ENCODE measurements around the gene CCDC8. TPM values are rescaled to one million over a fixed set of nuclear protein-coding genes. Genes with fewer than 3 reads are reported as not detected.
"Not testable (repeated sequence)": the region's sequence is repeated elsewhere in the genome, so short reads cannot be mapped to it uniquely, and the experiment has no call there.

CCDC8 gene
- total and polyA plus RNA-seq, 12 donors = 6.3 to 74.0 (median 34.4) TPM

- no peak overlapping the region for H3K27ac ChIP-seq
- H3K9me3 ChIP-seq (replicated peaks in 1 of 3) = no peaks in the 10 kb centered on the region
- H3K27me3 ChIP-seq = no peaks in the 10 kb centered on the region
- intact Hi-C loops (cut with DNase I) = loop anchor here in 1 of 2 donors (10.0 kb wide), 1 partner anchor 92 kb away; no protein-coding TSS in a partner anchor
- peaks cover 0 to 51% of the 10 kb centered on the region in 2 donors for H3K36me3 ChIP-seq (replicated peaks in 1 of 2)
- DNase-seq = peak in 4 of 7 donors; percentile 13 to 48 (median 20)
- H3K4me3 ChIP-seq = no peak overlapping the region
- WGBS, 4 donors = 93 to 95% (median 94%) methylated on average over 18 to 20 of the region's 20 CpGs
- peaks cover 12 to 52% of the 10 kb centered on the region in 2 donors for H3K4me1 ChIP-seq (replicated peaks in 1 of 2)
- TF ChIP-seq POLR2A (IDR thresholded peaks at IDR 0.05) = no peak
- TF ChIP-seq, protein P1, sequence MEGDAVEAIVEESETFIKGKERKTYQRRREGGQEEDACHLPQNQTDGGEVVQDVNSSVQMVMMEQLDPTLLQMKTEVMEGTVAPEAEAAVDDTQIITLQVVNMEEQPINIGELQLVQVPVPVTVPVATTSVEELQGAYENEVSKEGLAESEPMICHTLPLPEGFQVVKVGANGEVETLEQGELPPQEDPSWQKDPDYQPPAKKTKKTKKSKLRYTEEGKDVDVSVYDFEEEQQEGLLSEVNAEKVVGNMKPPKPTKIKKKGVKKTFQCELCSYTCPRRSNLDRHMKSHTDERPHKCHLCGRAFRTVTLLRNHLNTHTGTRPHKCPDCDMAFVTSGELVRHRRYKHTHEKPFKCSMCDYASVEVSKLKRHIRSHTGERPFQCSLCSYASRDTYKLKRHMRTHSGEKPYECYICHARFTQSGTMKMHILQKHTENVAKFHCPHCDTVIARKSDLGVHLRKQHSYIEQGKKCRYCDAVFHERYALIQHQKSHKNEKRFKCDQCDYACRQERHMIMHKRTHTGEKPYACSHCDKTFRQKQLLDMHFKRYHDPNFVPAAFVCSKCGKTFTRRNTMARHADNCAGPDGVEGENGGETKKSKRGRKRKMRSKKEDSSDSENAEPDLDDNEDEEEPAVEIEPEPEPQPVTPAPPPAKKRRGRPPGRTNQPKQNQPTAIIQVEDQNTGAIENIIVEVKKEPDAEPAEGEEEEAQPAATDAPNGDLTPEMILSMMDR (IDR thresholded peaks at IDR 0.05) = no peak
Observed at GRCh38 chr19:46376241-46377153, 36.9 kb downstream of the CCDC8 start.

DNA sequence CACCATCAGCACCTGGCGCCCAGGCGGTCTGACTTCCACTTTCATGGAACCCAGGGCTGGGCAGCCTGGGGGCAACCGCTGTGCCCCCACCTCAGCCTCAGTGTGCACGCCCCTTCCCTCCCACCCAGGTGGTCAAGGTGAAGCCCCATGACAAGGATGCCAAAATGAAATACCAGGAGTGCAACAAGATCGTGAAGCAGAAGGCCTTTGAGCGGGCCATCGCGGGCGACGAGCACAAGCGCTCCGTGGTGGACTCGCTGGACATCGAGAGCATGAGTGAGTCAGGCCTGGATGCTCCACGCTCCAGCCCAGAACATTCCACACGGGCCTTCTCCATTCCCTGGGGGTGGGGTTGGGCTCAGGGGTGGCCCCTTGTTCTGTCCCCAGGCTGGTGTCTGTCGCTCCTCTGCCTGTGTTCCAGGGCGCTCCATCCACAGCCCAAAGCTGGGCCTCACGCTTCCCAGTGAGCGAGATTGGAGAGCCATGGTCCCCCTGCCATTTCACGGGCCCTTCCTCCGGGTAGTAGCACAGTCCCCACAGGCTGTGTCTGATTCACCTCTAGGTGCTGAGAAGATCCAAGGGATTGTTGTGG is 37.8 kb downstream of the CCDC8 start:
- H3K36me3 ChIP-seq (replicated peaks in 1 of 2) = peaks cover 0 to 43% of the 10 kb centered on the region in 2 donors
- WGBS, 4 donors = 88 to 97% (median 93%) methylated on average over 14 to 22 of the region's 22 CpGs
- peaks cover 12 to 59% of the 10 kb centered on the region in 2 donors for H3K4me1 ChIP-seq (replicated peaks in 1 of 2)
- H3K27me3 ChIP-seq; H3K9me3 ChIP-seq (replicated peaks in 1 of 3); H3K4me3 ChIP-seq; H3K27ac ChIP-seq: not testable (repeated sequence)
- DNase-seq = peak in 3 of 7 donors; percentile 13 to 45 (median 14)
- intact Hi-C loops (cut with DNase I) = loop anchor here in 1 of 2 donors (10.0 kb wide), 1 partner anchor 91 kb away; no protein-coding TSS in a partner anchor

DNA sequence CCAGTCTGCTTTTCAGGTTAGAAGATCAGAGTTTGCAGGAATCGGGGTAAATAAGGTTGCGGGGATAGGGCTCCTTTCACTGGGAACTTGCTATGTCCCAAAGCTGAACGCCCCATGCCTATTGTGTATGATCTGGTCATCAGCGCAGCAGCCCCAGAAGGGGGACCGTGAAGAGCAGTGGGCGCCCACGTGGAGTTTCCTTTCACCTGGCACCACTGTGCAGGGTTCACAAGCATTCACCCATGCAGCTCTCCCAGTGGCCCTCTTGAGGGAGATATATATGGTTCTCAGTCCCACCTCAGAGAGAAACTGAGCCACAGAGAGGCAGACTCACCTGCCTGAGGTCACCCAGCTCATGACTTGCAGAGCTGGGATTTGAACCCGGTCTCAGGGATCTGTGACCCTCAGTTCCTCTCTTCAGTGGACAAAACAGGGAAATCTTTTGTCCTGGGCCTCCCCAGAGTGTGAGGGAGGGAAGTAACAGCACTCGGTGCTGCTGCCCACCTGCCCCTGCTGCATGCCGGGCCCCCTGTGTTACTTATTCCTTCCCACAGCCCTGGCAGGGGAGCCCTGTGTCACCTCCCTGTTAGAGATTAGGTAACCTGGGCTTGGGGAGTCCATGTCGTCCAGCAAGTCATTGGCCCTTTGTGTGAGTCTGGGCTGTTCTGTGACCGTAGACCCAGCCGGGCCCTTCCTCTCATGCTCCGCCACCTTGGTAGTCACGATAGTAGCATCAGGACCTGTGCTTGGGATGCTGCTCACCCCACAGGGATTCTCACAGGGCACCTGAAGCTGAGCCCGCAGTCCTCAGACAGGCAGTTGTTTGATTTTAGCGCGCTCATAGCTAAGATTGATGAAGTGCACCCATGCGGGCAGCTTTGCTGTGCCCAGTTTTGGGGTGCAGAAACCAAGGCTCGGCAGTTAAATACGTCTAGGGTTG is 38.6 kb downstream of the CCDC8 start:
- no peaks in the 10 kb centered on the region for H3K9me3 ChIP-seq (replicated peaks in 1 of 3)
- TF ChIP-seq, protein P1 (IDR thresholded peaks at IDR 0.05) = no peak
- no peak for TF ChIP-seq POLR2A (IDR thresholded peaks at IDR 0.05)
- H3K27me3 ChIP-seq = no peaks in the 10 kb centered on the region
- peak overlapping the region in 2 of 5 donors; percentile 65 to 75 for H3K27ac ChIP-seq
- H3K36me3 ChIP-seq (replicated peaks in 1 of 2) = peaks cover 0 to 40% of the 10 kb centered on the region in 2 donors
- no peak overlapping the region for H3K4me3 ChIP-seq
- WGBS, 4 donors = 86 to 97% (median 91%) methylated on average over 11 to 21 of the region's 21 CpGs
- intact Hi-C loops (cut with DNase I) = loop anchor here in 1 of 2 donors (10.0 kb wide), 1 partner anchor 90 kb away; no protein-coding TSS in a partner anchor
- H3K4me1 ChIP-seq (replicated peaks in 1 of 2) = peaks cover 12 to 53% of the 10 kb centered on the region in 2 donors
- peak in 4 of 7 donors; percentile 14 to 46 (median 15) for DNase-seq
